ENCODE data around the gene TSHZ2.

DNA sequence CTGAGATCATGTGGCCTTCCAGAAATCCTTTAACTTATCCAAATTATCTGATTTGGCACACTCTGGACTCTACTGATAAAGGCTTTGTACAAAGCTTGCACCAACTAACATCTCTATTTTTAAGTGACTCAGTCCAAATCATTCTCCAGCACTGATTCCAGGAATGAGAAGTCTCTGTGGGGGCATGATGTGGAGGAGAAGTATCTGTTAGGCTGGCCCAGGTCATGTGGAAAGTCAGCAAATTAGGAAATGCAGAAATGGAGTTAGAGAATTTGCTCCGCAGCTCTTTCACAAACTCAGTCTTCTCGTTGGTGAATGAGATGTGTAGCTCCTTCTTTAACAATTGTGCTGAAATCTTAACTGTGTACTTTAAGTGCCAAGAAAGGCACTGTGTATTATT lies 455.8 kb downstream of the TSHZ2 start:
- TF ChIP-seq POLR2A (IDR thresholded peaks at IDR 0.05; ENCODE audit: low read depth, low read length) (no peak), POLR2AphosphoS5 (IDR thresholded peaks at IDR 0.05; ENCODE audit: low read depth, low read length) (no peak)

Data from GM12892 (cell line).